Lower leg skin (tissue), 3 donors: ENCODE results near the gene ZBTB1.

Experiments used
- POLR2A ChIP-seq, 2 donors: fragments of 450-650 bp; IDR thresholded peaks; one replicate each; pipeline ENCODE4 v1.6.1; 2016 to 2017; ENCODE audit warnings: antibody characterized with exemption in 2 of 2, mild to moderate bottlenecking in 1 of 2, moderate library complexity in 1 of 2
- TF ChIP-seq, protein P1 (sequence below), 3 donors: fragments of 450-650 bp; IDR thresholded peaks; one replicate each; pipeline ENCODE4 v1.5.1; 2016; ENCODE audit warnings: antibody characterized with exemption in 3 of 3, mild to moderate bottlenecking in 3 of 3, moderate library complexity in 2 of 3

DNA sequence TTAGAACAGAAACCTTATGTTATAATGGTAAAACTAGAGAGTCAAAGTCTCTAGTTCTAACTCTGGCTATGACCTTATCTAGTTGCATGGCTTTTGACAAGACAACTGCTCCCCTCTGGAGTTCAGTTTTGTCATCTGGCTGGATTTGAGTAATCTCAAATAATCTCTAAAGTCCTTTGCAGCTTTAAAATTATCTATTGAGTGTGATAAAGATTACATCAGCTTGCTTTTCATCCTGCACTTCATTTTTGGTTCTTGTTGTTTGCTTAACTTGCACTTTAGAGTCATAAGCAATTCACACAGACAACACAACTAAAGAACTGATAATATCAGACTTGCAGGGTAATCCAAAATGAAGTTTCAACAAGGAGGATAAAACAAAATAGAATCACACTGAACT is 37.0 kb upstream of the ZBTB1 start:
- TF ChIP-seq, protein P1, sequence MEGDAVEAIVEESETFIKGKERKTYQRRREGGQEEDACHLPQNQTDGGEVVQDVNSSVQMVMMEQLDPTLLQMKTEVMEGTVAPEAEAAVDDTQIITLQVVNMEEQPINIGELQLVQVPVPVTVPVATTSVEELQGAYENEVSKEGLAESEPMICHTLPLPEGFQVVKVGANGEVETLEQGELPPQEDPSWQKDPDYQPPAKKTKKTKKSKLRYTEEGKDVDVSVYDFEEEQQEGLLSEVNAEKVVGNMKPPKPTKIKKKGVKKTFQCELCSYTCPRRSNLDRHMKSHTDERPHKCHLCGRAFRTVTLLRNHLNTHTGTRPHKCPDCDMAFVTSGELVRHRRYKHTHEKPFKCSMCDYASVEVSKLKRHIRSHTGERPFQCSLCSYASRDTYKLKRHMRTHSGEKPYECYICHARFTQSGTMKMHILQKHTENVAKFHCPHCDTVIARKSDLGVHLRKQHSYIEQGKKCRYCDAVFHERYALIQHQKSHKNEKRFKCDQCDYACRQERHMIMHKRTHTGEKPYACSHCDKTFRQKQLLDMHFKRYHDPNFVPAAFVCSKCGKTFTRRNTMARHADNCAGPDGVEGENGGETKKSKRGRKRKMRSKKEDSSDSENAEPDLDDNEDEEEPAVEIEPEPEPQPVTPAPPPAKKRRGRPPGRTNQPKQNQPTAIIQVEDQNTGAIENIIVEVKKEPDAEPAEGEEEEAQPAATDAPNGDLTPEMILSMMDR (IDR thresholded peaks at IDR 0.05), result no peak
- TF ChIP-seq POLR2A (IDR thresholded peaks at IDR 0.05), result no peak
